ENCODE measurements around the gene QPCT.
"Not testable (repeated sequence)": the region's sequence is repeated elsewhere in the genome, so short reads cannot be mapped to it uniquely, and the experiment has no call there.

The QPCT gene

GRCh38 chr2:37358466-37358865, 14.0 kb downstream of the QPCT start:
- DNase-seq (ENCODE audit: low read depth) = no peak

DNA sequence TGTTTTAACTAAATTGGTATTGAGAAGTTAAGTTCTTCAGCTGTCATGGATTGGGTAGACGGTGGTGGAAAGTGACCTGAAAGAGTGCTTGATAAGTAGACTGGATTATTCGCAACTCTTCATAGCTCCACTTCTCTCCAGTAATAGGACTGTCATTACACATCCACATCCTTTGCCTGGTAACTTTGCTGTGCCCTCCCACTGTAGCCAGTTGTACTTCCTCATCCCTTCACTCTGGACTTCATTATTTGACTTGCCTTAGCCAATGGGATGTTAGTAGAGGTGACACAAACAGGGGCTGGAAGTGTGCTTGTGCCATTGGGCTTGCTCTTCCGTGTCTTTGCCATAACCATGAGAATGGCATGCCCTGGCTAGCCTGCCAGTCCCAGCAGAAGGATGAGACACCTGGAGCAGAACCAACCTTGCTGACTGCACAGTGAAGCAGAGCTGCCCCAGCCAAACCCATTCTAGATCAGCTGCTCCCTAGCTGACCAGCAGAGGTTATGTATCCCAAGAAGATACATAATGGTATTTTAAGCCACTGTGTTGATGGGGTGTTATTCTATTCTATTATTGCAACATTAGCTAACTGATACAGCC, 16.9 kb downstream of the QPCT start:
- no peak for DNase-seq (ENCODE audit: low read depth)

DNA sequence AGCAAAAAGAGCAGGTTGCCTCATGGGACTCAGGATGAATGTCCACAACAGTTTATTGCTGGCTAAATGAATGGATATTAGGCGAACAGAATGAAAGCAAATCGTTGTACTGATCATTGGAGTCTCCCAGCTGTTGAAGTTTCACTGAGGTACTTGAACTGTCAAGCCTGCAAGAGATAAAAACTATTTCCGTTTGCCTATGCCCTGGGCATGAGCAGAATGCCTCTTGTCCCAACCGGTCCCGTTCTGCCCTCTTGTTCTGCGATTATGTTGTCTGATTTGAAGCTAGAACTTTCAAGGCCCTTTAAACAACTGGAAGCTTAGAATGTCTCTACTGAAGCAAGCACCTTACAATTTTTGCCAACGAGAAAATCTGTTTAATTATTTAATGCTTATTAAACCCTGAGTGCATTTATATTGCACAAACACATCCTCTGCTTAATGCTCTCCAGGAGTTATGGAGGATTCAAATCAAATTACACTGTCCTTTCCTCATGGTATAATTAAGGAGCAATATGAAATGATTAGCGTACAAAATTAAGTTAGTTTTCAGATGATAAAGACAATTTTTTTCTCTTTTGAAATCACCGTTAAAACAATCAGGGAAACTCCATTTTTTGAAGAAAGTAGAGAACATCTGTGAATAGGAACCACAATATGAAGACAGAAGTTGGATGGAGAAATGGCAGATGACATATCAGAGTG, 17.7 kb downstream of the QPCT start:
- DNase-seq (ENCODE audit: low read depth) = no peak

GRCh38 chr2:37364351-37364750, 19.9 kb downstream of the QPCT start:
- no peak for DNase-seq (ENCODE audit: low read depth)

DNA sequence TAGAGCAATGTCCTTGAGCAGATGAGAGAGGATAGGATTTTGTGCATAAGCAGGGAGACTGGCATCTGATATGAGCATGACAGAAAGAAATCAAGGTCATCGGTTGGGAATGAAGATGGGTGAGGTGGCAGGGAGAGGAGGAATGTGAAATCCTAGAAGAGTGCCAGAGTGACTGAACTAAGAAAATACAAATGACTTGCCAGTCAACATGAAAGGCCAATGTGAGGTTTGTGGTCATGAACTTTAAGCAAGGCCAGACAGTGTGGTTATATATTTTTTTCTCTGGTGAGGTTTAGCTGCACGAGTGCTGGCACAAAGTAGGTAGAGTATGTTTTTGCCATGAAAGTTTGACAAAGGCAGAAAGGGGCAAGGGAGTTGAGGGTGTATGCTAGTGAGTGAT, 21.2 kb downstream of the QPCT start:
- DNase-seq (ENCODE audit: low read depth) = no peak

GRCh38 chr2:37366773-37367172, 22.3 kb downstream of the QPCT start:
- no peak for DNase-seq (ENCODE audit: low read depth)

GRCh38 chr2:37367310-37367709, 22.9 kb downstream of the QPCT start:
- no peak for DNase-seq (ENCODE audit: low read depth)

GRCh38 chr2:37367984-37368383, 23.6 kb downstream of the QPCT start:
- no peak for DNase-seq (ENCODE audit: low read depth)

GRCh38 chr2:37370666-37371065, 26.2 kb downstream of the QPCT start:
- no peak for DNase-seq (ENCODE audit: low read depth)

DNA sequence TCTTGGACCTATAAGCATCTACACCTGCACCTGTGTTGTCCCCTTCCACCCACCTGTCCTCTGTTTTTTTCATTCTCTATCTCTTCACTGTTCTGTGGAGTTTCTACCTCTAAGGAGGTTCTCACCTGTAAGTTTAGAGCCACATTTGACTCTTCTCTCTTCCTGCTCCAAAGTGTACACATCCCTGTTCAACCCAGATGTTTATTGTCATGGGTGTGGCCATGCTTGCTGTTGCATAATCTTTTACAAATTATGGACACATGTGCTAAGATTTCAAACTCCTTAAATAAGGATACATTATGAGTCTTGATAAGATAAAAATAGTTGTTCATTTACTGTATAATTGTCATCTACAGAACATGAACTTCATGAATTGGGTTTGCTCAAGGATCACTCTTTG, 27.6 kb downstream of the QPCT start:
- no peak for DNase-seq (ENCODE audit: low read depth)

- DNase-seq (ENCODE audit: low read depth) = no peak
Measured at GRCh38 chr2:37375741-37376288, 31.4 kb downstream of the QPCT start.

DNA sequence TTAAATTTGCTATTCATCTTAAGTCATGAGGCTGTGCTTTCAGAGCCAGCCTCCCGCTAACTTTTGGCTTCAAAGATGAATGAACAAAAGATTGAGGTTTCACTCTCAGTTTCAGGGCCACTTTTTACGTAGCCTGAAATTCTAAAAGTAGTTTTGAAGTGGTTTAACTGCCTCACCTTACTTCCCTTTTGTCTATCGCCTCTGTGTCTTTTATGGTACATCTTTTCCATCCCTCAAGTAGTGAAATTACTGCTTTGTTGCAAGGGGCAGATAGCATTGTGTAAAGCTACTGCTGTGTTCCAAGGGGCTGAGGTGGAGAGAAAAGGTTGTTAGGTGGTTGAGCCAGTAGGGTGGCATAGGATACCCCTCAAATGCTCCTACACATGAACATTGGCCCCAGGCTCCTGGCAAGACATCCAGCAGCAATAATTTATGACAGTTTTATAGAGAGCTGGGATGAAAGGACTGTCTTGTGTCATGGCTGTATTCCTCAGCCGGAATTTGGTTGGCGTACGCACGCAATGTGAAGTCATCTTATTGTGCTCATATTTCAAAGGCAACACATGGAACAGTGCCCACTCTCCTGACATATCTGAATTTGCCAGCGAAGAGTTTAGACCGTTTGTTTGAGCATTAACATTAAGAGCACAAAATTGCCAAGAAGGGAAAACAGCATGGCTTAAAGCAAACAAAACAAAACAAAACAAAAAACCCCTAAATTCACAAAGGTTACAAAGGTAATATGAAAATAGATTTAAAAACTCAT, 32.2 kb downstream of the QPCT start:
- peak; percentile 85 for DNase-seq (ENCODE audit: low read depth)

DNA sequence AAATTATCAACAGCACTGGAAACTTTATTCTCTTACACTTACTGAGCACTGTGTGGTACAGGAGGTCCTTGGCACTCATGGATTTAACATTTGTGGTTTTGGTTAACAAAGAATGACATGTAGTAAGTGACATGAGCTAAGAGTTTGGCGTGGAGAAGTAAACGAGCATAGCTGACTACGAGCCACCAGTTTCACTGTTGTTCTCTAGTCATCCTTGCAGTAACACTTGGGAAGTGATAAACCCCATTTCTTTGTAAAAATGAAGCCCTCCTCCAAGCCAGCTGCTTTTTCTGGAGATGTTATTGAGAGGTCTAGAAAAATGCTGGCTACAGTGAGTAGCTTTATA, 32.7 kb downstream of the QPCT start:
- DNase-seq (ENCODE audit: low read depth) = no peak

- no peak for DNase-seq (ENCODE audit: low read depth)
Measured at GRCh38 chr2:37378411-37378810, 34.0 kb downstream of the QPCT start.

- DNase-seq (ENCODE audit: low read depth) = no peak
Measured at GRCh38 chr2:37379881-37380296, 35.5 kb downstream of the QPCT start.

DNA sequence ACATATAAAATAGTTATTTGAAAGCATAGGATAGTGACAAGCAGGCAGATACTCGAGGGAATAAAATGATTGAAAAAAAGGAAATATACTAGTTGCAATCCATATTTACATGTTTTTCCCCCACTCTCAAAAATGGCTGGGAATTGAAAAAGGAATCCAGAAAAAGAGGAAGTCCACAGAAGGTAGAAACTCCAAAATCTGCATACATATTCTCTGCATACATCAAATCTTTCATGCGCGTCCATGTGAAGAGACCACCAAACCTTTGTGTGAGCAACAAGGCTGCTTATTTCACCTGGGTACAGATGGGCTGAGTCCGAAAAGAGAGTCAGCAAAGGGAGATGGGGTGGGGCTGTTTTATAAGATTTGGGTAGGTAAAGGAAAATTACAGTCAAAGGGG, 36.4 kb downstream of the QPCT start:
- DNase-seq (ENCODE audit: low read depth) = not testable (repeated sequence)

- DNase-seq (ENCODE audit: low read depth) = not testable (repeated sequence)
Measured at GRCh38 chr2:37384261-37384660, 39.8 kb downstream of the QPCT start.

DNA sequence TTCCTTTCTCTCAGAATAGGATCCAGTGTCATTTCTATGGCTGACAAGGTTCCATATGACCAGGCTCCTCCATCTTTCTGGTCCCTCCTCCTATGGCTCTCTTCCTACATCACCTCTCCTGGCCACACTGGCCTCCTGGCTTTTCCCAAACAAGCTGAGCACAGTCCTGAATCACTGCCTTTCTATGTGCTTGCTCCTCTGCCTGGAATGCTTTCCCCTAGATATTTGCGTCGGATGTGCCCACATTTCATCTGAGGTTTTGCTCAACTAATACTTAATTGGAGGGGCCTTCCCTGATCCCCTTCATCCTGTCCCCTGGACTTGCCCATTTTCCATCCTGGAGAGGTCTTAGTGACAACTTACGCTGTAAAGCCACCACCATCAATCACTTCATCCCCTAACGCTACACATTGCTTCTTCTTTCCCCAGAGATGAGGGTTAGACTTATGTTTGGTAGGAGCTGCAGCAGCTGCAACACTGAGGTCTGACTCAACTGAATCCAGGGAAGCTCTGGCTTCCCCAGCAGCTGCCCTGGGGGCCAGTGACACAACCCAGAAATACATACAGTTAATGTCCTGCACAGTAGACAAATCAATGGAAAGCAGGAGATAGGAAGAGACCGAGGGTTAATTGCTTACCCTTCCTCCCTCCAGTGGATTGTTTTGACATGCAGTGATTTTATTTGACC, 42.9 kb downstream of the QPCT start:
- no peak for DNase-seq (ENCODE audit: low read depth)

DNA sequence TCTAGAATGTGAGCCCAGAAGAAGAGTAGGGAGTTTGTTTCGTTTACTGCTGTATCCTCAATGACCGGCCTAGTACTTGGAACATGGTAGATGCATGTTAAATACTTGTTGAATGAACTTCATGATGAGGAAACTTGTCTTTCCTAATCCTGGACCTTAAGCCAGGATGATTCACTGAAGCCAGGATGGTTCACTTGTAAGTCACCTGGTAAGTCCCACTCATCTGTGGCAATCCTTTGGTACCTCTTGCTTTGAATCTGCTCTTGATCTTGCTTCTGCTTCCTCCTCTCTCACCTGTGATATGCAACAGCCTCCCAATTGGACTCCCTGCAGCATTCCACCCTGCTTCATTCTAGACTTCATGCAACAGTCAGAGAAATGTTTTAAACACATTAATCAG, 43.6 kb downstream of the QPCT start:
- DNase-seq (ENCODE audit: low read depth) = peak; percentile 70

GRCh38 chr2:37389395-37389794, 45.0 kb downstream of the QPCT start:
- DNase-seq (ENCODE audit: low read depth) = no peak

DNA sequence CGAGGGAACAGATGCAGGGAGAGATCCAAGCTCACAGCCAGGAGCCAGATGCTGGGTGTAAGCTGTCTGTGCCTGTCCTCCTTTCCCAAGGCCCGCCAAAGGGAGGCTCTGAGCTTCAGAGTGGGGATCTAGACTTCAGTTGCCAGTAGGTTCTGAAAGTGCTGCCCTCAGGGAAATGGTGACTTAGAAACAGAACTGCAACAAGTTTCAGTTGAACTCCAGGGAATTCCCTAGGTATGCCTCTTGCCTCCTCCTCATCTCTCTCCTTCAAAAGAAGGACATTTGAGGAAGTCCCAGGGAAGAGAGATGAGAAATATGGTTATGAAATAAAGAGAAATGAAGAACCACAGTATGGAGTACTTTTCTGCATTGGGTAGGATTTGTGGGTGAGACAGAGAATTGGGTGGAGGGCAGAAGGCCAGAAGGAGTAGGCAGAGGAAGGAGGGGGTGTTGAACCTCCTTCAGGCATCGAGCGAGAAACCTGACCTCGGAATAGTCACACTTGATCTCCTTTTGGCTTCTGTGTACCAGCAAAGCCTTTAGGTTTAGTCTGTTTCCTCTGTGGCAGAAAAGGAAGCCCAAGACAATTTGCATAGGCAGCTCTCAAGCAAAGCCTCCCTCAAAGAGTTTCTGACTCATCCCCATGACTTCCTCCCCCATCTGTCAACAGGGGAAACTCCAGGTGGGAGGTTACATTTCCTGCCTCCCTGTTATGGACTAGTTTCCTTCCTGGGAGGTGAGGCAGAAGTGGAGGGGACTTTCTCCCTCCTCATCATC, 45.7 kb downstream of the QPCT start:
- DNase-seq (ENCODE audit: low read depth) = peak; percentile 54

GRCh38 chr2:37390777-37391176, 46.3 kb downstream of the QPCT start:
- no peak for DNase-seq (ENCODE audit: low read depth)
